ENCODE data around the gene FCMR.
"Not testable (repeated sequence)": the region's sequence is repeated elsewhere in the genome, so short reads cannot be mapped to it uniquely, and the experiment has no call there.

GRCh38 chr1:206853696-206854095, 68.0 kb downstream of the FCMR start:
- TF ChIP-seq POLR2A, EP300 (IDR thresholded peaks at IDR 0.05): not testable (repeated sequence)

Measured in ovary (tissue), 1 donor.